Measurements from ENCODE around the gene DHX34.

GRCh38 chr19:47312366-47313006 lies 36.6 kb upstream of the DHX34 start:
- TF ChIP-seq POLR2A (IDR thresholded peaks at IDR 0.05) (no peak), CTCF (IDR thresholded peaks at IDR 0.05) (no peak), EP300 (IDR thresholded peaks at IDR 0.05) (no peak)

All from ovary (tissue), 3 donors.